GM12878 (cell line): ENCODE measurements around the gene SLC7A1. TPM values are rescaled to one million over a fixed set of nuclear protein-coding genes. Genes with fewer than 3 reads are reported as not detected.

Experiments used
- ATAC-seq: fragments of 200-7000 bp; cut with Tn5 transposase; 3 replicates; pipeline ENCODE4 v1.9.1; 2020; ENCODE audit warnings: mild to moderate bottlenecking, moderate library complexity
- BruUV-seq: library from RNA; stranded (reverse); fragments of 400-500 nt; replicated peaks from 2 replicates; lab custom pipeline; 2021; lab: Mats Ljungman, UMichigan
- CTCF ChIA-PET: fragments of 300-600 bp; sonication (Branson Sonifier 250); formaldehyde crosslinking; extraction: SDS; loops from one replicate; lab custom pipeline; 2021; ENCODE audit warnings: inconsistent platforms; lab: Yijun Ruan, JAX
- POLR2A ChIA-PET: fragments of 350-600 bp; formaldehyde crosslinking; extraction: SDS; loops from one replicate; lab custom pipeline; 2021; ENCODE audit warnings: inconsistent platforms; lab: Charles Lee
- RAD21 ChIA-PET: fragments of 300-600 bp; sonication (Branson Sonifier 250); formaldehyde crosslinking; loops from one replicate; lab custom pipeline; 2023; ENCODE audit warnings: antibody characterized with exemption; ENCODE audit not compliant: unreplicated experiment; lab: Charles Lee
- SMC1A ChIA-PET: fragments of 300-600 bp; sonication (Branson Sonifier 250); formaldehyde crosslinking; loops from one replicate; lab custom pipeline; 2023; ENCODE audit not compliant: unreplicated experiment, uncharacterized antibody; lab: Charles Lee
- DNase-seq: peaks from one replicate; pipeline ENCODE4 v3.0.0-alpha.2; 2011; ENCODE audit warnings: low read depth, low spot score
- FAIRE-seq: peaks from 3 replicates; lab custom pipeline; 2011; peaks lifted over from hg19 to GRCh38; lab: Jason Lieb, UNC
- H2AFZ ChIP-seq: 2 replicates; pipeline ENCODE4 v1.6.0; 2011; ENCODE audit warnings: low read depth, low read length, control low read depth; ENCODE audit not compliant: control insufficient read depth
- H3K27ac ChIP-seq: 2 replicates; pipeline ENCODE4 v1.5.1; 2011; ENCODE audit warnings: control low read depth; ENCODE audit not compliant: control insufficient read depth, insufficient read depth
- H3K27me3 ChIP-seq, 2 experiments: replicated peaks in 1 of 2; 2 replicates each; pipeline versions ENCODE4 v1.6.0 to v1.6.1; 2011; ENCODE audit warnings: low read length in 1 of 2; ENCODE audit not compliant: control insufficient read depth in 2 of 2, insufficient read depth in 2 of 2
- H3K36me3 ChIP-seq, 2 experiments: 2 replicates each; pipeline ENCODE4 v1.5.1; 2011; ENCODE audit warnings: low read length in 1 of 2; ENCODE audit not compliant: control insufficient read depth in 2 of 2, insufficient read depth in 2 of 2
- H3K4me1 ChIP-seq: 2 replicates; pipeline ENCODE4 v1.6.1; 2011; ENCODE audit warnings: mild to moderate bottlenecking, low read length, moderate library complexity, mixed read lengths; ENCODE audit not compliant: control insufficient read depth, insufficient read depth
- H3K4me2 ChIP-seq: 2 replicates; pipeline ENCODE4 v1.6.0; 2011; ENCODE audit warnings: control low read depth; ENCODE audit not compliant: control insufficient read depth, insufficient read depth
- H3K4me3 ChIP-seq: fragments of 200-600 bp; sonication (generic); 2 replicates; pipeline ENCODE4 v1.5.1; 2016
- H3K79me2 ChIP-seq: 2 replicates; pipeline ENCODE4 v1.6.0; 2011; ENCODE audit warnings: low read length; ENCODE audit not compliant: control insufficient read depth, insufficient read depth
- H3K9ac ChIP-seq: 2 replicates; pipeline ENCODE4 v1.8.0; 2011; ENCODE audit warnings: low read length, control low read depth, mixed read lengths; ENCODE audit not compliant: control insufficient read depth, insufficient read depth
- H3K9me3 ChIP-seq: replicated peaks from 3 replicates; pipeline ENCODE4 v1.5.1; 2011; ENCODE audit warnings: mild to moderate bottlenecking, low read length; ENCODE audit not compliant: control insufficient read depth, insufficient read depth
- H4K20me1 ChIP-seq: 2 replicates; pipeline ENCODE4 v1.6.0; 2011; ENCODE audit not compliant: control insufficient read depth, insufficient read depth
- CBFB ChIP-seq: IDR thresholded peaks from 2 replicates; pipeline ENCODE4 v1.6.1; 2016; ENCODE audit warnings: antibody characterized with exemption, low read depth
- CHD1 ChIP-seq: IDR thresholded peaks from 2 replicates; pipeline ENCODE4 v1.6.1; 2012; ENCODE audit warnings: low read depth, low read length, improper control_type of control experiment
- CHD2 ChIP-seq: IDR thresholded peaks from 2 replicates; pipeline ENCODE4 v1.6.1; 2011; ENCODE audit warnings: low read depth, low read length, improper control_type of control experiment, borderline replicate concordance
- CHD4 ChIP-seq: fragments of 200-600 bp; sonication (generic); IDR thresholded peaks from 2 replicates; pipeline ENCODE4 v1.6.1; 2016; ENCODE audit warnings: mild to moderate bottlenecking
- EGR1 ChIP-seq, 2 experiments: IDR thresholded peaks; 1 replicate in 1 of 2; 2 replicates in 1 of 2; pipeline ENCODE4 v1.6.1; 2011 to 2012; ENCODE audit warnings: low read depth in 2 of 2, low read length in 2 of 2, borderline replicate concordance in 1 of 2, mild to moderate bottlenecking in 1 of 2, moderate library complexity in 1 of 2
- HDAC6 ChIP-seq: fragments of 200-600 bp; sonication (generic); IDR thresholded peaks from one replicate; pipeline ENCODE4 v1.8.0; 2017; ENCODE audit warnings: antibody characterized with exemption; ENCODE audit not compliant: unreplicated experiment
- KAT2A ChIP-seq: conservative IDR thresholded peaks from 2 replicates; pipeline ENCODE4 v1.6.1; 2011; ENCODE audit warnings: low read depth, low read length; ENCODE audit not compliant: control insufficient read depth
- MTA3 ChIP-seq: IDR thresholded peaks from 2 replicates; pipeline ENCODE4 v1.6.1; 2012; ENCODE audit warnings: low read length, inconsistent platforms, borderline replicate concordance
- MYC ChIP-seq: IDR thresholded peaks from 2 replicates; pipeline ENCODE4 v1.6.1; 2011; ENCODE audit warnings: mild to moderate bottlenecking, low read length, moderate library complexity, inconsistent platforms; ENCODE audit not compliant: insufficient read depth, insufficient replicate concordance, insufficient read length, severe bottlenecking
- NR2C2 ChIP-seq: IDR thresholded peaks from 2 replicates; pipeline ENCODE4 v1.6.1; 2011; ENCODE audit warnings: borderline replicate concordance, low read depth; ENCODE audit not compliant: control insufficient read depth, insufficient read length
- RBBP5 ChIP-seq: fragments of 200-600 bp; sonication (generic); conservative IDR thresholded peaks from 2 replicates; pipeline ENCODE4 v1.6.1; 2016
- RCOR1 ChIP-seq: conservative IDR thresholded peaks from 2 replicates; pipeline ENCODE4 v1.6.1; 2012; ENCODE audit warnings: low read depth, low read length, improper control_type of control experiment
- RELA ChIP-seq: fragments of 450-650 bp; IDR thresholded peaks from 2 replicates; pipeline ENCODE4 v1.8.0; 2014; ENCODE audit warnings: borderline replicate concordance; ENCODE audit not compliant: partially characterized antibody
- RUNX3 ChIP-seq: IDR thresholded peaks from 2 replicates; pipeline ENCODE4 v1.6.1; 2012; ENCODE audit warnings: low read length, inconsistent platforms
- SPI1 ChIP-seq: IDR thresholded peaks from 2 replicates; pipeline ENCODE4 v1.6.1; 2011; ENCODE audit warnings: low read depth, mild to moderate bottlenecking, low read length, moderate library complexity, borderline replicate concordance; ENCODE audit not compliant: insufficient read depth
- TARDBP ChIP-seq: IDR thresholded peaks from 2 replicates; pipeline ENCODE4 v1.6.1; 2016; ENCODE audit warnings: borderline replicate concordance
- TCF7 ChIP-seq: IDR thresholded peaks from 2 replicates; pipeline ENCODE4 v1.6.1; 2014; ENCODE audit warnings: antibody characterized with exemption, borderline replicate concordance
- YBX1 ChIP-seq: fragments of 450-650 bp; IDR thresholded peaks from 2 replicates; pipeline ENCODE4 v1.6.1; 2016; ENCODE audit warnings: antibody characterized with exemption
- WGBS: methylation state at CpG from one replicate; pipeline ENCODE4 v1.1.6; 2016; ENCODE audit warnings: low lambda C conversion rate; ENCODE audit not compliant: insufficient replicate concordance, insufficient coverage; ENCODE audit errors: missing lambda C conversion rate; 5-methylcytosine and 5-hydroxymethylcytosine counted together
- in situ Hi-C: fragments of 300-500 bp; cut with MboI; formaldehyde crosslinking; loops from 9 replicates; pipeline ENCODE4 v1.14.3; 2018; ENCODE audit warnings: mixed read lengths
- intact Hi-C: fragments of 100-400 bp; cut with micrococcal nuclease; formaldehyde crosslinking; loops from one replicate; pipeline ENCODE4 v1.14.2; 2022; ENCODE audit not compliant: unreplicated experiment
- polyA plus RNA-seq, 11 experiments: library from polyadenylated mRNA; depleted of rRNA in 4 of 11; unstranded in 6 of 11; stranded (reverse) in 5 of 11; fragments of >200 nt; fragmentation: Nextera tagmentation in 4 of 11; fragmentation: Illumina TruSeq in 1 of 11; extraction: Ambion mirVana in 4 of 11; extraction: Trizol in 1 of 11; gene quantifications; 1 replicate in 1 of 11; 2 replicates in 10 of 11; pipeline versions ENCODE4 v1.2.1 to v1.2.3, GENCODE V29; 2011 to 2016; ENCODE audit warnings: inconsistent platforms in 2 of 11, missing spikeins in 2 of 11, low read depth in 1 of 11
- total RNA-seq, 4 experiments: library from RNA; depleted of rRNA in 3 of 4; stranded (reverse); fragments of >200 nt in 3 of 4; fragmentation: Illumina TruSeq in 1 of 4; extraction: Trizol in 1 of 4; gene quantifications; 2 replicates each; pipeline versions ENCODE4 v1.2.1 to v1.2.3, GENCODE V29; 2013 to 2021
- TF ChIP-seq, protein P1 (sequence below): fragments of 450-650 bp; IDR thresholded peaks from 2 replicates; pipeline ENCODE4 v1.6.1; 2016; ENCODE audit warnings: mild to moderate bottlenecking
- TF ChIP-seq, protein P2 (sequence below): fragments of 450-650 bp; IDR thresholded peaks from 2 replicates; pipeline ENCODE4 v1.6.1; 2014; ENCODE audit warnings: mild to moderate bottlenecking

SLC7A1 gene
- total and polyA plus RNA-seq, 10 of the 15 experiments (the other 5 are each of a cell fraction or from before 2014, with no cell fraction given) = 6.4 to 91.7 (median 23.4) TPM

DNA sequence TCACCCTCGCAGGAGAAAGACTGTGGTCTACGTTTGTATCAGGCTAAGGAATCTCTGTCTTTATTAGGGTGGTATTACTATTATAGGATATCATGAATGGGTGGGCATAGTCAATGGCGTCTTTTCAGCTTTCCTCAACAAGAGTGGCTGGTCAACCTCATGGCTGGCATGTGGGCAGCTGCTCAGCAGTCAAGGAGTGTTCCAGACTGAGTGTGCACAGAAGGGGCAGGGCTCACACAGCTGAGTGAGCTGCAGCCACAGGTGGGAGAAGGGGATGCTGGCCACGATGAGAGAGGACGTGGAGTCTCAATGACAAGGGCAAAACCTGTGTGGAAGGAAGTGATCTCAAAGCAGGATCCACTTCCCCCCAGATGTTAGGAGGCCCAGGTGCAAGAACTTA, 54.7 kb downstream of the SLC7A1 start:
- CTCF ChIA-PET = no interaction called here
- ATAC-seq = no peak
- POLR2A ChIA-PET = no interaction called here

More for the DNA sequence above, 54.7 kb downstream of the SLC7A1 start:
- Histone ChIP-seq H3K4me2 (no peak overlapping the region), H3K27ac (no peak overlapping the region), H3K27me3 (no peaks in the 10 kb centered on the region), H3K4me1 (peaks cover 13% of the 10 kb centered on the region), H3K4me3 (no peak overlapping the region), H2AFZ (no peak overlapping the region), H3K36me3 (peaks cover 2 to 6% of the 10 kb centered on the region in 2 experiments; a peak in 3 of 4 replicates), H3K9ac (no peak overlapping the region), H3K79me2 (peaks cover 18% of the 10 kb centered on the region), H4K20me1 (0 out of 2 replicates have a peak, but pooled peaks cover 6% of the 10 kb centered on the region), H3K9me3 (no peaks in the 10 kb centered on the region)
- in situ Hi-C loops = no loop called here
- no TSS peak for BruUV-seq
- TF ChIP-seq MYC = no peak
- TF ChIP-seq SPI1 = no peak
- no peak for TF ChIP-seq RCOR1
- TF ChIP-seq MTA3 = no peak
- no peak for TF ChIP-seq TCF7
- TF ChIP-seq TARDBP = no peak
- TF ChIP-seq EGR1 (IDR thresholded peaks at IDR 0.05; ENCODE audit: borderline replicate concordance in 1 of 2, low read depth in 2 of 2, low read length in 2 of 2) = no peak
- TF ChIP-seq YBX1 = no peak
- TF ChIP-seq, protein P1, sequence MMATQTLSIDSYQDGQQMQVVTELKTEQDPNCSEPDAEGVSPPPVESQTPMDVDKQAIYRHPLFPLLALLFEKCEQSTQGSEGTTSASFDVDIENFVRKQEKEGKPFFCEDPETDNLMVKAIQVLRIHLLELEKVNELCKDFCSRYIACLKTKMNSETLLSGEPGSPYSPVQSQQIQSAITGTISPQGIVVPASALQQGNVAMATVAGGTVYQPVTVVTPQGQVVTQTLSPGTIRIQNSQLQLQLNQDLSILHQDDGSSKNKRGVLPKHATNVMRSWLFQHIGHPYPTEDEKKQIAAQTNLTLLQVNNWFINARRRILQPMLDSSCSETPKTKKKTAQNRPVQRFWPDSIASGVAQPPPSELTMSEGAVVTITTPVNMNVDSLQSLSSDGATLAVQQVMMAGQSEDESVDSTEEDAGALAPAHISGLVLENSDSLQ = no peak
- TF ChIP-seq, protein P2, sequence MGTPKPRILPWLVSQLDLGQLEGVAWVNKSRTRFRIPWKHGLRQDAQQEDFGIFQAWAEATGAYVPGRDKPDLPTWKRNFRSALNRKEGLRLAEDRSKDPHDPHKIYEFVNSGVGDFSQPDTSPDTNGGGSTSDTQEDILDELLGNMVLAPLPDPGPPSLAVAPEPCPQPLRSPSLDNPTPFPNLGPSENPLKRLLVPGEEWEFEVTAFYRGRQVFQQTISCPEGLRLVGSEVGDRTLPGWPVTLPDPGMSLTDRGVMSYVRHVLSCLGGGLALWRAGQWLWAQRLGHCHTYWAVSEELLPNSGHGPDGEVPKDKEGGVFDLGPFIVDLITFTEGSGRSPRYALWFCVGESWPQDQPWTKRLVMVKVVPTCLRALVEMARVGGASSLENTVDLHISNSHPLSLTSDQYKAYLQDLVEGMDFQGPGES = no peak
- no peak for TF ChIP-seq RBBP5
- TF ChIP-seq CBFB = no peak
- no peak for TF ChIP-seq CHD4
- no peak for TF ChIP-seq CHD2
- TF ChIP-seq KAT2A = no peak
- TF ChIP-seq RUNX3 = no peak
- no peak for TF ChIP-seq RELA
- no peak for TF ChIP-seq NR2C2
- TF ChIP-seq HDAC6 = no peak
- TF ChIP-seq CHD1 = no peak
- FAIRE-seq = no peak
- ChIA-PET SMC1A (no interaction called here), RAD21 (no interaction called here)
- intact Hi-C loops = no loop called here
- no peak for DNase-seq
- 58% methylated on average over 5 of the region's 5 CpGs for WGBS
